K562 (cell line): ENCODE data around the gene ARFRP1. TPM values are rescaled to one million over a fixed set of nuclear protein-coding genes. Genes with fewer than 3 reads are reported as not detected.

Experiments
- ARID4B ChIP-seq: sonication (generic); formaldehyde crosslinking; IDR thresholded peaks from 2 replicates; pipeline ENCODE4 v1.8.0; 2022; ENCODE audit warnings: mild to moderate bottlenecking, missing genetic modification reagents
- DPF2 ChIP-seq: fragments of 450-650 bp; IDR thresholded peaks from 2 replicates; pipeline ENCODE4 v1.6.1; 2016
- E2F5 ChIP-seq: sonication (generic); formaldehyde crosslinking; IDR thresholded peaks from 2 replicates; pipeline ENCODE4 v1.8.0; 2022; ENCODE audit warnings: mild to moderate bottlenecking, missing genetic modification reagents
- EGR1 ChIP-seq: fragments of 450-650 bp; conservative IDR thresholded peaks from 2 replicates; pipeline ENCODE4 v1.6.1; 2017; ENCODE audit warnings: mild to moderate bottlenecking
- ERF ChIP-seq: fragments of 450-650 bp; formaldehyde crosslinking; IDR thresholded peaks from 2 replicates; pipeline ENCODE4 v1.4.0; 2020; ENCODE audit warnings: mild to moderate bottlenecking, mixed read lengths
- FOSL1 ChIP-seq: fragments of 200-800 bp; sonication (Bioruptor generic); conservative IDR thresholded peaks from 2 replicates; pipeline ENCODE4 v1.6.1; 2016; ENCODE audit warnings: missing genetic modification characterization, missing compliant biosample characterization
- FUS ChIP-seq: fragments of 200-400 bp; formaldehyde crosslinking; optimal IDR thresholded peaks from 2 replicates; pipeline ENCODE3; 2017; ENCODE audit warnings: low read depth, low read length
- KDM4B ChIP-seq, 2 experiments: fragments of 450-650 bp in 1 of 2; sonication (generic) in 1 of 2; IDR thresholded peaks; 2 replicates each; pipeline ENCODE4 v1.6.1; 2016 to 2017; ENCODE audit warnings: borderline replicate concordance in 2 of 2, antibody characterized with exemption in 1 of 2, low read depth in 1 of 2, mild to moderate bottlenecking in 1 of 2
- NONO ChIP-seq, 2 experiments: fragments of 200-400 bp in 1 of 2; fragments of 450-650 bp in 1 of 2; formaldehyde crosslinking in 1 of 2; IDR thresholded peaks; 2 replicates each; pipeline ENCODE4 v1.6.1; 2017; ENCODE audit warnings: low read depth in 2 of 2, mild to moderate bottlenecking in 2 of 2, moderate library complexity in 2 of 2, low read length in 1 of 2
- RBM34 ChIP-seq: fragments of 200-400 bp; formaldehyde crosslinking; IDR thresholded peaks from 2 replicates; pipeline ENCODE4 v1.6.1; 2018; ENCODE audit warnings: low read length, borderline replicate concordance; ENCODE audit not compliant: insufficient read depth
- SIN3A ChIP-seq, 2 experiments: fragments of 150-350 bp in 1 of 2; IDR thresholded peaks; 2 replicates each; pipeline ENCODE4 v1.6.1; 2011 to 2016; ENCODE audit warnings: borderline replicate concordance in 2 of 2, low read depth in 2 of 2, low read length in 2 of 2, mild to moderate bottlenecking in 2 of 2, moderate library complexity in 2 of 2; ENCODE audit not compliant: control insufficient read depth in 1 of 2
- SMARCA4 ChIP-seq: fragments of 450-650 bp; IDR thresholded peaks from 2 replicates; pipeline ENCODE4 v1.6.1; 2016
- ZBTB43 ChIP-seq: sonication (generic); formaldehyde crosslinking; IDR thresholded peaks from 2 replicates; pipeline ENCODE4 v1.8.0; 2023; ENCODE audit warnings: mild to moderate bottlenecking, missing genetic modification reagents
- ZFX ChIP-seq: sonication (generic); formaldehyde crosslinking; IDR thresholded peaks from 2 replicates; pipeline ENCODE4 v1.8.0; 2022; ENCODE audit warnings: mild to moderate bottlenecking, missing genetic modification reagents, moderate library complexity
- ZNF24 ChIP-seq: fragments of 450-650 bp; IDR thresholded peaks from 2 replicates; pipeline ENCODE4 v1.6.1; 2016
- ZNF274 ChIP-seq: IDR thresholded peaks from 2 replicates; pipeline ENCODE4 v1.6.1; 2011; ENCODE audit warnings: low read depth, mild to moderate bottlenecking, low read length, moderate library complexity, borderline replicate concordance
- ZNF639 ChIP-seq, 2 experiments: fragments of 200-800 bp in 1 of 2; sonication (Bioruptor generic) in 1 of 2; sonication (generic) in 1 of 2; formaldehyde crosslinking in 1 of 2; IDR thresholded peaks in 1 of 2; conservative IDR thresholded peaks in 1 of 2; 2 replicates each; pipeline versions ENCODE4 v1.5.0 to v1.6.1; 2016 to 2020; ENCODE audit warnings: missing compliant biosample characterization in 1 of 2, missing genetic modification characterization in 1 of 2, missing genetic modification reagents in 1 of 2
- ZNF668 ChIP-seq: fragments of 250-450 bp; sonication (Bioruptor Pico); IDR thresholded peaks from 2 replicates; pipeline ENCODE4 v1.8.0; 2022; ENCODE audit warnings: mild to moderate bottlenecking, inconsistent platforms
- ZNF75A ChIP-seq: fragments of 450-650 bp; formaldehyde crosslinking; IDR thresholded peaks from 2 replicates; pipeline ENCODE4 v1.4.0; 2020; ENCODE audit warnings: mild to moderate bottlenecking
- polyA plus RNA-seq, 8 experiments: library from polyadenylated mRNA; depleted of rRNA in 4 of 8; stranded (reverse) in 5 of 8; unstranded in 3 of 8; fragments of >200 nt; fragmentation: Nextera tagmentation in 2 of 8; fragmentation: Illumina TruSeq in 1 of 8; extraction: Ambion mirVana in 2 of 8; extraction: Trizol in 1 of 8; gene quantifications; 2 replicates each; pipeline versions ENCODE4 v1.2.1 to v1.2.3, GENCODE V29; 2011 to 2014; ENCODE audit warnings: inconsistent platforms in 1 of 8, missing spikeins in 1 of 8
- total RNA-seq, 7 experiments: library from RNA; depleted of rRNA in 6 of 7; stranded (reverse); fragments of >200 nt in 6 of 7; fragmentation: Illumina TruSeq in 2 of 7; extraction: Trizol in 2 of 7; gene quantifications; 2 replicates each; pipeline versions ENCODE4 v1.2.1 to v1.2.3, GENCODE V29; 2011 to 2021; ENCODE audit warnings: low replicate concordance in 1 of 7

The ARFRP1 gene
- total and polyA plus RNA-seq, 9 of the 15 experiments (the other 6 are each of a cell fraction or from before 2014, with no cell fraction given), result 2.2 to 78.9 (median 37.3) TPM

- TF ChIP-seq ARID4B (CRISPR knock-in tag) (peak; percentile 91; the same call in 1 of the 2 replicates), ZFX (CRISPR knock-in tag) (peak; percentile 100), ZNF24 (peak; percentile 16; the same call in 1 of the 2 replicates), DPF2 (no peak), ZNF639 (CRISPR knock-in tag; conservative IDR thresholded peaks at IDR 0.05 in 1 of 2, IDR thresholded peaks at IDR 0.05 in 1 of 2) (peak; percentile 48 to 98; a peak in 2 of 4 replicates), RBM34 (peak; percentile 99; the same call in 1 of the 2 replicates), EGR1 (no peak; the same call in 1 of the 2 replicates), SIN3A (IDR thresholded peaks at IDR 0.05; ENCODE audit: borderline replicate concordance in 2 of 2, control insufficient read depth in 1 of 2, low read depth in 2 of 2, low read length in 2 of 2) (peak; percentile 72 to 79; a peak in 2 of 4 replicates), E2F5 (CRISPR knock-in tag) (0 out of 2 replicates have a peak, but pooled peaks have one; percentile 76), ZNF75A (CRISPR knock-in tag) (no peak), ZNF668 (CRISPR knock-in tag) (no peak), ERF (CRISPR knock-in tag) (no peak; the same call in 1 of the 2 replicates), ZNF274 (no peak), SMARCA4 (no peak), NONO (IDR thresholded peaks at IDR 0.05; ENCODE audit: low read depth in 2 of 2, low read length in 1 of 2) (peak; percentile 14 to 82; a peak in 2 of 4 replicates), FUS (peak; percentile 83), KDM4B (IDR thresholded peaks at IDR 0.05; ENCODE audit: borderline replicate concordance in 2 of 2, low read depth in 1 of 2) (no peak; a peak in 1 of 4 replicates), ZBTB43 (CRISPR knock-in tag) (no peak; the same call in 1 of the 2 replicates), FOSL1 (tag) (no peak; the same call in 1 of the 2 replicates)
Observed at GRCh38 chr20:63707558-63708300, at the start of gene ARFRP1, which contains the start of gene ZGPAT (continued).
